H1 (cell line): ENCODE data around the gene CCDC77. TPM values are rescaled to one million over a fixed set of nuclear protein-coding genes. Genes with fewer than 3 reads are reported as not detected.

ENCODE experiments used
- CHD1 ChIP-seq: IDR thresholded peaks from 2 replicates; pipeline ENCODE4 v1.6.1; 2012; ENCODE audit warnings: low read depth, low read length, improper control_type of control experiment
- KDM1A ChIP-seq: fragments of 200-600, 300-600 bp; sonication (generic); IDR thresholded peaks from 2 replicates; pipeline ENCODE4 v1.7.1; 2016; ENCODE audit warnings: mild to moderate bottlenecking, low read length, borderline replicate concordance
- RBBP5 ChIP-seq: IDR thresholded peaks from 2 replicates; pipeline ENCODE4 v1.7.1; 2012; ENCODE audit warnings: low read depth, mild to moderate bottlenecking, inconsistent platforms, low read length, moderate library complexity, borderline replicate concordance
- RNF2 ChIP-seq: fragments of 200-900, 300-1000 bp; sonication (generic); IDR thresholded peaks from 2 replicates; pipeline ENCODE4 v1.7.1; 2016; ENCODE audit warnings: borderline replicate concordance, low read depth, mild to moderate bottlenecking, antibody characterized with exemption, low read length; ENCODE audit not compliant: poor library complexity, severe bottlenecking; ENCODE audit errors: missing control alignments
- polyA plus RNA-seq, 7 experiments: library from polyadenylated mRNA; depleted of rRNA in 3 of 7; stranded (reverse) in 5 of 7; unstranded in 2 of 7; fragments of >200 nt in 5 of 7; fragments of 200-250 nt in 2 of 7; gene quantifications; 1 replicate in 5 of 7; 2 replicates in 1 of 7; 4 replicates in 1 of 7; pipeline versions ENCODE4 v1.2.1 to v1.2.3, GENCODE V29; 2011 to 2013; ENCODE audit warnings: missing spikeins in 2 of 7, mixed read lengths in 2 of 7
- total RNA-seq: library from RNA; stranded (reverse); fragmentation: NEBNext Ultra II Directional; extraction: Animal tissue kit (Norgen Biotek cat#: 25700); gene quantifications from 2 replicates; pipeline ENCODE4 v1.2.1, GENCODE V29; 2021

CCDC77 gene
- total and polyA plus RNA-seq, 2 of the 8 experiments (the other 6 are each of a cell fraction or from before 2014, with no cell fraction given): 10.3 to 30.4 TPM

GRCh38 chr12:473863-474577, 72.6 kb downstream of the CCDC77 start (continued):
- TF ChIP-seq RBBP5 (no peak), KDM1A (no peak), CHD1 (no peak), RNF2 (no peak)
- TF ChIP-seq, all 59 proteins: peak for 0
